GM18907 (cell line): ENCODE measurements around the gene CHCHD1.
"Not testable (repeated sequence)": the region's sequence is repeated elsewhere in the genome, so short reads cannot be mapped to it uniquely, and the experiment has no call there.

Experiments
- ATAC-seq: cut with Tn5 transposase; IDR thresholded peaks from one replicate; pipeline ENCODE4 v1.9.1; 2021; ENCODE audit warnings: mild to moderate bottlenecking, moderate library complexity; ENCODE audit not compliant: unreplicated experiment

Gene CHCHD1

GRCh38 chr10:73790886-73791625, 9.2 kb downstream of the CHCHD1 start:
- ATAC-seq, result no peak

GRCh38 chr10:73791871-73792400, 10.1 kb downstream of the CHCHD1 start:
- no peak for ATAC-seq

GRCh38 chr10:73793456-73793855, 11.6 kb downstream of the CHCHD1 start:
- no peak for ATAC-seq

- not testable (repeated sequence) for ATAC-seq
These were observed 13.6 kb downstream of the CHCHD1 start for GRCh38 chr10:73795491-73795890.

- ATAC-seq, result not testable (repeated sequence)
These were observed 14.2 kb downstream of the CHCHD1 start for GRCh38 chr10:73796035-73796434.

GRCh38 chr10:73796766-73797165, 14.9 kb downstream of the CHCHD1 start:
- ATAC-seq, result no peak

GRCh38 chr10:73797324-73798025, 15.6 kb downstream of the CHCHD1 start:
- no peak for ATAC-seq

- no peak for ATAC-seq
These were observed 16.2 kb downstream of the CHCHD1 start for GRCh38 chr10:73798087-73798486.

- ATAC-seq, result no peak
These were observed 17.2 kb downstream of the CHCHD1 start for GRCh38 chr10:73798927-73799560.

GRCh38 chr10:73799899-73800559, 18.2 kb downstream of the CHCHD1 start:
- no peak for ATAC-seq

GRCh38 chr10:73800560-73801252, 18.9 kb downstream of the CHCHD1 start:
- ATAC-seq, result no peak

- ATAC-seq, result no peak
These were observed 19.4 kb downstream of the CHCHD1 start for GRCh38 chr10:73801253-73801590.

GRCh38 chr10:73802276-73802991, 20.6 kb downstream of the CHCHD1 start:
- ATAC-seq, result no peak

- ATAC-seq, result no peak
These were observed 21.9 kb downstream of the CHCHD1 start for GRCh38 chr10:73803680-73804286.

GRCh38 chr10:73806176-73806950, 24.5 kb downstream of the CHCHD1 start:
- ATAC-seq, result no peak

- no peak for ATAC-seq
These were observed 25.6 kb downstream of the CHCHD1 start for GRCh38 chr10:73807471-73807870.

- no peak for ATAC-seq
These were observed 26.4 kb downstream of the CHCHD1 start for GRCh38 chr10:73808021-73808815.
